HCT116 (cell line): ENCODE results near the gene SIL1. TPM values are rescaled to one million over a fixed set of nuclear protein-coding genes. Genes with fewer than 3 reads are reported as not detected.

ENCODE experiments used
- ATAC-seq: fragments of 200-7000 bp; cut with Tn5 transposase; 2 replicates; pipeline ENCODE4 v1.9.1; 2020; ENCODE audit warnings: mild to moderate bottlenecking, moderate library complexity
- BruUV-seq: library from RNA; stranded (reverse); fragments of 400-500 nt; replicated peaks from 2 replicates; lab custom pipeline; 2021; lab: Mats Ljungman, UMichigan
- CTCF ChIA-PET: fragments of 300-600 bp; sonication (Branson Sonifier 250); formaldehyde crosslinking; loops from one replicate; lab custom pipeline; 2021; ENCODE audit warnings: antibody characterized with exemption; lab: Charles Lee
- POLR2A ChIA-PET: fragments of 300-600, 350-600 bp; sonication (Branson Sonifier 250); formaldehyde crosslinking; loops from one replicate; lab custom pipeline; 2021; ENCODE audit warnings: antibody characterized with exemption; lab: Charles Lee
- RAD21 ChIA-PET, 2 experiments: fragments of 300-600 bp; sonication (Branson Sonifier 250); formaldehyde crosslinking; loops; one replicate each; lab custom pipeline; 2023; ENCODE audit warnings: low total read pairs in 2 of 2; ENCODE audit not compliant: uncharacterized antibody in 2 of 2, unreplicated experiment in 2 of 2, low non-redundant PET in 1 of 2; lab: Charles Lee
- DNase-seq: peaks from one replicate; pipeline ENCODE4 v3.0.0-alpha.2; 2010; ENCODE audit warnings: low read depth, low spot score
- H2AFZ ChIP-seq: fragments of 200-600 bp; shearing (Covaris generic), sonication (generic); 2 replicates; pipeline ENCODE4 v1.6.1; 2017; ENCODE audit warnings: low read depth, mixed run types, mixed read lengths, antibody characterized with exemption, low read length; ENCODE audit not compliant: poor library complexity, severe bottlenecking
- H3K27ac ChIP-seq: 2 replicates; pipeline ENCODE4 v1.5.1; 2012; ENCODE audit warnings: low read depth, low read length
- H3K27me3 ChIP-seq: fragments of 200-600 bp; sonication (generic); 2 replicates; pipeline ENCODE4 v1.6.1; 2016; ENCODE audit warnings: mixed run types, low read length, mixed read lengths; ENCODE audit not compliant: insufficient read depth
- H3K36me3 ChIP-seq, 2 experiments: fragments of 200-500 bp in 1 of 2; fragments of 200-600 bp in 1 of 2; sonication (Bioruptor generic) in 1 of 2; sonication (generic) in 1 of 2; 2 replicates each; pipeline versions ENCODE4 v1.5.1 to v1.6.1; 2014 to 2016; ENCODE audit warnings: low read length in 2 of 2, inconsistent platforms in 1 of 2, mixed read lengths in 1 of 2, mixed run types in 1 of 2; ENCODE audit not compliant: insufficient read depth in 2 of 2, control insufficient read depth in 1 of 2
- H3K4me1 ChIP-seq, 2 experiments: fragments of 200-600 bp in 1 of 2; sonication (generic) in 1 of 2; 2 replicates each; pipeline versions ENCODE4 v1.5.1 to v1.6.1; 2012 to 2017; ENCODE audit warnings: low read length in 2 of 2, inconsistent platforms in 1 of 2, mild to moderate bottlenecking in 1 of 2, mixed read lengths in 1 of 2, mixed run types in 1 of 2, moderate library complexity in 1 of 2; ENCODE audit not compliant: insufficient read depth in 2 of 2, control insufficient read depth in 1 of 2
- H3K4me2 ChIP-seq: fragments of 200-600 bp; sonication (generic); 2 replicates; pipeline ENCODE4 v1.6.1; 2017; ENCODE audit warnings: mixed run types, low read length, mixed read lengths
- H3K4me3 ChIP-seq, 2 experiments: fragments of 200-600 bp in 1 of 2; sonication (generic) in 1 of 2; replicated peaks in 1 of 2; 2 replicates each; pipeline ENCODE4 v1.5.1; 2011 to 2016; ENCODE audit warnings: low read length in 2 of 2, control low read depth in 1 of 2, low read depth in 1 of 2, mild to moderate bottlenecking in 1 of 2, mixed read lengths in 1 of 2, mixed run types in 1 of 2
- H3K79me2 ChIP-seq: fragments of 200-600 bp; sonication (generic); 2 replicates; pipeline ENCODE4 v1.6.1; 2017; ENCODE audit warnings: mild to moderate bottlenecking, mixed run types, low read length, moderate library complexity, mixed read lengths; ENCODE audit not compliant: insufficient read depth
- H3K9ac ChIP-seq: fragments of 200-600 bp; sonication (generic); 2 replicates; pipeline ENCODE4 v1.6.1; 2016; ENCODE audit warnings: low read length, mixed read lengths
- H3K9me2 ChIP-seq: fragments of 200-600 bp; sonication (generic), shearing (Covaris generic); 2 replicates; pipeline ENCODE4 v1.6.1; 2017; ENCODE audit warnings: mixed run types, mild to moderate bottlenecking, moderate library complexity; ENCODE audit not compliant: insufficient read depth
- H3K9me3 ChIP-seq, 2 experiments: fragments of 200-500 bp in 1 of 2; fragments of 200-600 bp in 1 of 2; sonication (Bioruptor generic) in 1 of 2; sonication (generic) in 1 of 2; 2 replicates each; pipeline ENCODE4 v1.6.1; 2014 to 2017; ENCODE audit warnings: low read length in 2 of 2, mixed read lengths in 2 of 2, inconsistent platforms in 1 of 2, low read depth in 1 of 2, mild to moderate bottlenecking in 1 of 2, mixed run types in 1 of 2, moderate library complexity in 1 of 2; ENCODE audit not compliant: control insufficient read depth in 1 of 2, insufficient read depth in 1 of 2
- H4K20me1 ChIP-seq: fragments of 200-600 bp; sonication (generic), shearing (Covaris generic); 2 replicates; pipeline ENCODE4 v1.6.1; 2017; ENCODE audit warnings: mixed run types, mild to moderate bottlenecking, moderate library complexity; ENCODE audit not compliant: insufficient read depth
- CEBPB ChIP-seq: IDR thresholded peaks from 2 replicates; pipeline ENCODE4 v1.6.1; 2012; ENCODE audit warnings: low read depth
- EGR1 ChIP-seq: IDR thresholded peaks from 2 replicates; pipeline ENCODE4 v1.6.1; 2012; ENCODE audit warnings: low read depth
- EZH2 ChIP-seq: fragments of 200-600 bp; sonication (generic); IDR thresholded peaks from 2 replicates; pipeline ENCODE4 v1.6.1; 2017; ENCODE audit warnings: antibody characterized with exemption, mixed run types
- FOSL1 ChIP-seq: IDR thresholded peaks from 2 replicates; pipeline ENCODE4 v1.6.1; 2012; ENCODE audit warnings: low read depth
- JUND ChIP-seq: IDR thresholded peaks from 2 replicates; pipeline ENCODE4 v1.6.1; 2012
- POLR2A ChIP-seq: IDR thresholded peaks from 2 replicates; pipeline ENCODE4 v1.7.0; 2011; ENCODE audit warnings: borderline replicate concordance; ENCODE audit not compliant: insufficient read depth, insufficient read length; ENCODE audit errors: extremely low read depth
- RAD21 ChIP-seq: IDR thresholded peaks from 2 replicates; pipeline ENCODE4 v1.6.1; 2012; ENCODE audit warnings: low read depth, mild to moderate bottlenecking
- SIN3A ChIP-seq: IDR thresholded peaks from 2 replicates; pipeline ENCODE4 v1.6.1; 2012; ENCODE audit warnings: low read depth
- ZFX ChIP-seq: fragments of 450-650 bp; IDR thresholded peaks from 2 replicates; pipeline ENCODE4 v1.6.1; 2017
- ZNF274 ChIP-seq: fragments of 200-500 bp; sonication (Bioruptor generic); IDR thresholded peaks from 2 replicates; pipeline ENCODE4 v1.6.1; 2014; ENCODE audit warnings: mild to moderate bottlenecking, low read depth, low read length, inconsistent platforms
- intact Hi-C: fragments of 100-400 bp; cut with micrococcal nuclease; formaldehyde crosslinking; loops from 2 replicates; pipeline ENCODE4 v1.10.0; 2022
- total RNA-seq: library from RNA; stranded (reverse); gene quantifications from one replicate; pipeline ENCODE4 v1.2.1, GENCODE V29; 2021; ENCODE audit not compliant: unreplicated experiment
- TF ChIP-seq, protein P1 (sequence below): IDR thresholded peaks from 2 replicates; pipeline ENCODE4 v1.6.1; 2012; ENCODE audit warnings: low read depth

SIL1 gene
- total RNA-seq, 1 experiment from 2014 or later, result 34.0 TPM

DNA sequence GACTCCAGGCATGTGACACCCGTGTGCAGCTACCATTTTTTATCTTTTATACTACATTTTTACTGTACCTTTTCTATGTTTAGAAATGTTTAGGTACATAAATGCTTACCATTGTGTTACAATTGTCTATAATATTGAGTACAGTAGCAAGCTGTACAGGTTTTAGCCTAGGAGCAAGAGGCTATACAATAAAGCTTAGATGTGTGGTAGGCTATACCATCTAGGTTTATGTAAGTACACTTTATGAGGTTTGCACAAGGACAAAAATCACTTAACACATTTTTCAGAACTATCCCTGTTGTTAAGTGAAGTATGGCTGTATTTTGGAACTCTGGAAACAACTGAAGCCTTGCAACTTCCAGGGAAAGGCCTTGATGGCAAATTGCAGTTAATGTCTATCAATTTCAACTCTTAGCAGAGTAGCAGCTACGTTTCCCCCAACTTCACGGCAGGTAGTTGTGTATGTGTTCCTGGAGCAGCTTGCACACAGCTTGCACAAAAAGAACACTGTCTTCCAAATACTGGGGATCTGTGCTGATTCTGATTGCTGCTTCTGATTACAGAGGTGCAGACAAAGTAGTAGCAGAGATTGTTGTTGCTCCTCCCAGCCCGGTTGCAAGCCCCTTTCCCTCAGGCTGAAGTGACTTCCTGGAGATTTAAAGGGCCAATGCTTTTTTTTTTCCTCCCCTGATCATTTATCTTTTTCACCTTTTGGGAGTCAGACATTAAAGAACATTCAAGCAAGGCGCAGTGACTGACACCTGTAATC, 30.0 kb downstream of the SIL1 start:
- no peaks in the 10 kb centered on the region for H3K27me3 ChIP-seq
- H3K4me1 ChIP-seq, result no peaks in the 10 kb centered on the region
- ChIA-PET CTCF (no interaction called here), RAD21 (no interaction called here), POLR2A (no interaction called here)
- H3K9me3 ChIP-seq, result no peaks in the 10 kb centered on the region
- no peak for TF ChIP-seq EZH2
- no peak for TF ChIP-seq JUND
- no peak for TF ChIP-seq ZNF274
- TF ChIP-seq, protein P1, sequence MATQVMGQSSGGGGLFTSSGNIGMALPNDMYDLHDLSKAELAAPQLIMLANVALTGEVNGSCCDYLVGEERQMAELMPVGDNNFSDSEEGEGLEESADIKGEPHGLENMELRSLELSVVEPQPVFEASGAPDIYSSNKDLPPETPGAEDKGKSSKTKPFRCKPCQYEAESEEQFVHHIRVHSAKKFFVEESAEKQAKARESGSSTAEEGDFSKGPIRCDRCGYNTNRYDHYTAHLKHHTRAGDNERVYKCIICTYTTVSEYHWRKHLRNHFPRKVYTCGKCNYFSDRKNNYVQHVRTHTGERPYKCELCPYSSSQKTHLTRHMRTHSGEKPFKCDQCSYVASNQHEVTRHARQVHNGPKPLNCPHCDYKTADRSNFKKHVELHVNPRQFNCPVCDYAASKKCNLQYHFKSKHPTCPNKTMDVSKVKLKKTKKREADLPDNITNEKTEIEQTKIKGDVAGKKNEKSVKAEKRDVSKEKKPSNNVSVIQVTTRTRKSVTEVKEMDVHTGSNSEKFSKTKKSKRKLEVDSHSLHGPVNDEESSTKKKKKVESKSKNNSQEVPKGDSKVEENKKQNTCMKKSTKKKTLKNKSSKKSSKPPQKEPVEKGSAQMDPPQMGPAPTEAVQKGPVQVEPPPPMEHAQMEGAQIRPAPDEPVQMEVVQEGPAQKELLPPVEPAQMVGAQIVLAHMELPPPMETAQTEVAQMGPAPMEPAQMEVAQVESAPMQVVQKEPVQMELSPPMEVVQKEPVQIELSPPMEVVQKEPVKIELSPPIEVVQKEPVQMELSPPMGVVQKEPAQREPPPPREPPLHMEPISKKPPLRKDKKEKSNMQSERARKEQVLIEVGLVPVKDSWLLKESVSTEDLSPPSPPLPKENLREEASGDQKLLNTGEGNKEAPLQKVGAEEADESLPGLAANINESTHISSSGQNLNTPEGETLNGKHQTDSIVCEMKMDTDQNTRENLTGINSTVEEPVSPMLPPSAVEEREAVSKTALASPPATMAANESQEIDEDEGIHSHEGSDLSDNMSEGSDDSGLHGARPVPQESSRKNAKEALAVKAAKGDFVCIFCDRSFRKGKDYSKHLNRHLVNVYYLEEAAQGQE, result no peak
- no peak for TF ChIP-seq FOSL1
- TF ChIP-seq SIN3A, result no peak
- TF ChIP-seq RAD21, result no peak
- no peak for TF ChIP-seq EGR1
- no peak for TF ChIP-seq ZFX
- no peak for TF ChIP-seq CEBPB
- TF ChIP-seq POLR2A, result no peak
- H3K79me2 ChIP-seq, result 0 out of 2 replicates have a peak, but pooled peaks cover 3% of the 10 kb centered on the region
- ATAC-seq, result no peak
- H4K20me1 ChIP-seq, result no peaks in the 10 kb centered on the region
- no peak overlapping the region for H2AFZ ChIP-seq
- DNase-seq, result no peak
- no peaks in the 10 kb centered on the region for H3K36me3 ChIP-seq
- BruUV-seq, result no TSS peak
- H3K4me3 ChIP-seq, result no peak overlapping the region
- intact Hi-C loops, result no loop called here
- H3K4me2 ChIP-seq, result no peak overlapping the region
- no peaks in the 10 kb centered on the region for H3K9me2 ChIP-seq
- no peak overlapping the region for H3K27ac ChIP-seq
- no peak overlapping the region for H3K9ac ChIP-seq
